Mammary epithelial cell (primary cell): ENCODE data around the gene DCAF11.

Experiments
- EZH2 ChIP-seq: IDR thresholded peaks from 2 replicates; pipeline ENCODE4 v1.6.1; 2012; ENCODE audit warnings: low read length, inconsistent platforms, borderline replicate concordance
- TF ChIP-seq, protein P1 (sequence below), 2 donors: IDR thresholded peaks in 1 of 2; conservative IDR thresholded peaks in 1 of 2; 2 replicates each; pipeline ENCODE4 v1.5.1; 2011 to 2012; ENCODE audit warnings: inconsistent platforms in 2 of 2, low read length in 2 of 2, mild to moderate bottlenecking in 2 of 2, control low read depth in 1 of 2, low read depth in 1 of 2; ENCODE audit not compliant: insufficient read depth in 1 of 2; ENCODE audit errors: extremely low read depth in 1 of 2

DNA sequence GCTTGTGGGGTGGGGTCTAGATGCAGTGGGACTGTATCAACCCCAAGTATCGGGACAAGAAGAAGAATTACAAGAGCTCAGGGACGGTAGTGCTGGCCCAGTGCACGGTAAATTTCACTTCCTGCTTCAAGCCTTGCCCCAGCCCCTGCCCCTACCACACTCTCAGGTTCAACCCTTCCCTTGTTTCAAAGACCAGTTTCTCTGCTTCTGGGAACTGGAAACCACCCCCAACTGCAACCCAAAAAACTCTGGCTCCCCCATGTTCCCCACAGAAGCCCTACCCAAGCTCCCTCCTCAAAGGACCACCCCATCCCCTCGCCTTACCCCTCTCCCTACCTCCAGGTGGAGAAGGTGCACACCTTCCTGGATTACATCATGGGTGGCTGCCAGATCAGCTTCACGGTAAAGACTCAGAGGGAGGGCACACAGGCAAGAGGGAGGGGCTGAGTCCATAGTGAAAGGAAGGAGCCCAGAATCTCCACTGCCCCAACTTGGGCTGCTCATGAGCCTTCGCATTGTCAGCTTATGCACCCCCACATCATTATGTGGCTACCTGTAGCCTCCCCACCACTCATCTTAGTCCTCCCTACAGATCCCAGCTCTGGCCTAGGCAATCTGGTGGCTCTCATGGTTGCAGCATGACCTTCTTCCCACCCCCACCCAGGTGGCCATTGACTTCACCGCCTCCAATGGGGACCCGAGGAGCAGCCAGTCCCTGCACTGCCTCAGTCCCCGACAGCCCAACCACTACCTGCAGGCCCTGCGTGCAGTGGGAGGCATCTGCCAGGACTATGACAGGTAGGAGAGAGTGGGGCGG is 38.9 kb upstream of the DCAF11 start:
- TF ChIP-seq, protein P1, sequence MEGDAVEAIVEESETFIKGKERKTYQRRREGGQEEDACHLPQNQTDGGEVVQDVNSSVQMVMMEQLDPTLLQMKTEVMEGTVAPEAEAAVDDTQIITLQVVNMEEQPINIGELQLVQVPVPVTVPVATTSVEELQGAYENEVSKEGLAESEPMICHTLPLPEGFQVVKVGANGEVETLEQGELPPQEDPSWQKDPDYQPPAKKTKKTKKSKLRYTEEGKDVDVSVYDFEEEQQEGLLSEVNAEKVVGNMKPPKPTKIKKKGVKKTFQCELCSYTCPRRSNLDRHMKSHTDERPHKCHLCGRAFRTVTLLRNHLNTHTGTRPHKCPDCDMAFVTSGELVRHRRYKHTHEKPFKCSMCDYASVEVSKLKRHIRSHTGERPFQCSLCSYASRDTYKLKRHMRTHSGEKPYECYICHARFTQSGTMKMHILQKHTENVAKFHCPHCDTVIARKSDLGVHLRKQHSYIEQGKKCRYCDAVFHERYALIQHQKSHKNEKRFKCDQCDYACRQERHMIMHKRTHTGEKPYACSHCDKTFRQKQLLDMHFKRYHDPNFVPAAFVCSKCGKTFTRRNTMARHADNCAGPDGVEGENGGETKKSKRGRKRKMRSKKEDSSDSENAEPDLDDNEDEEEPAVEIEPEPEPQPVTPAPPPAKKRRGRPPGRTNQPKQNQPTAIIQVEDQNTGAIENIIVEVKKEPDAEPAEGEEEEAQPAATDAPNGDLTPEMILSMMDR (conservative IDR thresholded peaks at IDR 0.05 in 1 of 2, IDR thresholded peaks at IDR 0.05 in 1 of 2; ENCODE audit: extremely low read depth in 1 of 2, insufficient read depth in 1 of 2, low read depth in 1 of 2, low read length in 2 of 2): no peak
- no peak for TF ChIP-seq EZH2
